ENCODE measurements around the gene CDX2.

DNA sequence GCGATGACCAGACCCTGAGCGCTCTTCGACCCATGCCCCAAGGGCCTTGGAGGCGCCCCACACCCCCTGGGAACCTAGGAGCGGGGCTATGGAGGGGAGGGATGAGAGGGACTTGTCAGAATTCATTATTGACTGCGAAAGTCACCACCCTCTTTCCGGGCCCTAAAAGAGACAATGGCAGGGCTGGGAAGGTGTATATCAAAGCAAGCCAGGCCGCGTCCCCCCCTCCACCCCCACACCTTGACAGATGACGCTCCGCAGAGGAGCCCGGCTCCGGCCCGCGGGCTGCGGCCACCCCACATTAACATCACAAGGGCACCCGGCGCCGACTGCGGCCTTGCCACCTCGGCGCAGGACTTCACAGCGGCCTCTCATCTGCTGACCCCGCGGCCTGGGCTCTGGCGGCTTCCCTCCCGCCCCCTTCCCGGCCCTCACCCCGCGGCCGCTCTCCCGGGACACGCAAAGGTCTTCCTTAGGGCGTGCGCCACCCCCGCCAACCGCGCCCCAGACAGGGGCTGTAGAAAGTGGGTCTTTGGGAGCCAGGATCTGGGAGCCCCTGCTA is 2.4 kb downstream of the CDX2 start:
- TF ChIP-seq POLR2A (IDR thresholded peaks at IDR 0.05) (no peak), CTCF (IDR thresholded peaks at IDR 0.05) (no peak), EP300 (IDR thresholded peaks at IDR 0.05) (no peak)

Measured in ovary (tissue), 3 donors.